Measurements from ENCODE around the gene PXN. TPM values are rescaled to one million over a fixed set of nuclear protein-coding genes. Genes with fewer than 3 reads are reported as not detected.
A peak's percentile ranks its signal among the peaks of the same experiment; 100 is the strongest.

Gene PXN
- total and polyA plus RNA-seq, 11 donors = 34.3 to 103 (median 69.9) TPM

DNA sequence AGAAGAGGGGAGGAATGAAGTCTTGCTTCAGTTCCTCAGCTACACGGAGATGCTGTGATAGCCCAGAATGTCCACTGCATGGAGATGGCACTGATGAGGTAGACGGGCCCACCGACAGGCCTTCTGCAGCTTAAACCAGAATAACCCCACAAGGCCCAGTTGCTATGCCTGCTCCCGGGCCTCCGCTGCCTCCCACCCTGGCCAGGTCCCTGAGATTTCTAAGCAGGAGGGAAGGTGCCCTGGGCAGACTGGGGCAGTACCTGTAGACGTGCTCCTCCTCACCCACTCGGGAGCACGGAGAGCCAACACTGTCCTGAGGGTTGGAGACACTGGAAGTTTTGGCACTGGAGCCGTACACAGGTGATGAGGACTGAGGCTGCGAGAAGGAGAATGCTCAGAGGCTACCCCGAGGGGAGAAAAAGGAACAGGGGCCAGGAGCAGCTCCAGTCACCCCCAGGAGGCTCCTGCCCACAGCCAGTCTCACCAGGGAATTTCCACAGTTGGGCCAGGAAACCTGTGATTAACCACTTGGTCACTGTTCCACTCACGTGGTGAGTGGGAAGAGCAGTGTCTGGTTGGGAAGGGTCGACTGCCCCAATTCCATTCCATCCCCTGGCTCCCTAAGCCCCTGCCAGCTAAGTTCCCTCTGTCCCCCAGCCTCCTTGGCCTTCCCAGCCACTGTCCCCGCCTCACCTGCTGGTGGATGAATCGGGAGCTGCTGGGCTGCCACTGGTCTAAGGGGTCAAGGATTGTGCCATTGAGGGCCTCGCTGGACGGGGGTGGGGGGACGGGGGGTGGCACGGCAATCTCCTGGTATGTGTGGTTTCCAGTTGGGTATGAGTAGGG is 41.8 kb downstream of the PXN start:
- intact Hi-C loops (cut with DNase I) = no loop called here
- H3K36me3 ChIP-seq = peaks cover 0 to 80% (median 61%) of the 10 kb centered on the region in 9 donors
- WGBS, 4 donors = 88 to 91% (median 90%) methylated on average over 17 to 19 of the region's 19 CpGs
- ATAC-seq = no peak
- DNase-seq = no peak
- H3K9me3 ChIP-seq = no peaks in the 10 kb centered on the region
- H3K27me3 ChIP-seq = no peaks in the 10 kb centered on the region
- TF ChIP-seq, protein P1, sequence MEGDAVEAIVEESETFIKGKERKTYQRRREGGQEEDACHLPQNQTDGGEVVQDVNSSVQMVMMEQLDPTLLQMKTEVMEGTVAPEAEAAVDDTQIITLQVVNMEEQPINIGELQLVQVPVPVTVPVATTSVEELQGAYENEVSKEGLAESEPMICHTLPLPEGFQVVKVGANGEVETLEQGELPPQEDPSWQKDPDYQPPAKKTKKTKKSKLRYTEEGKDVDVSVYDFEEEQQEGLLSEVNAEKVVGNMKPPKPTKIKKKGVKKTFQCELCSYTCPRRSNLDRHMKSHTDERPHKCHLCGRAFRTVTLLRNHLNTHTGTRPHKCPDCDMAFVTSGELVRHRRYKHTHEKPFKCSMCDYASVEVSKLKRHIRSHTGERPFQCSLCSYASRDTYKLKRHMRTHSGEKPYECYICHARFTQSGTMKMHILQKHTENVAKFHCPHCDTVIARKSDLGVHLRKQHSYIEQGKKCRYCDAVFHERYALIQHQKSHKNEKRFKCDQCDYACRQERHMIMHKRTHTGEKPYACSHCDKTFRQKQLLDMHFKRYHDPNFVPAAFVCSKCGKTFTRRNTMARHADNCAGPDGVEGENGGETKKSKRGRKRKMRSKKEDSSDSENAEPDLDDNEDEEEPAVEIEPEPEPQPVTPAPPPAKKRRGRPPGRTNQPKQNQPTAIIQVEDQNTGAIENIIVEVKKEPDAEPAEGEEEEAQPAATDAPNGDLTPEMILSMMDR (IDR thresholded peaks at IDR 0.05) = no peak
- TF ChIP-seq POLR2A (IDR thresholded peaks at IDR 0.05) = no peak
- H3K4me1 ChIP-seq = peaks cover 13 to 48% (median 40%) of the 10 kb centered on the region in 12 donors
- peak overlapping the region in 5 of 12 donors; percentile 61 to 72 (median 68) for H3K27ac ChIP-seq
- peak overlapping the region in 1 of 12 donors; percentile 20 for H3K4me3 ChIP-seq

- Histone ChIP-seq H3K9me3 (no peaks in the 10 kb centered on the region), H3K4me1 (peaks cover 10 to 34% (median 29%) of the 10 kb centered on the region in 12 donors), H3K27ac (no peak overlapping the region), H3K36me3 (peaks cover 0 to 93% (median 75%) of the 10 kb centered on the region in 9 donors), H3K27me3 (no peaks in the 10 kb centered on the region), H3K4me3 (no peak overlapping the region)
- no peak for DNase-seq
- 86 to 94% (median 89%) methylated on average over 8 to 12 of the region's 12 CpGs for WGBS, 4 donors
- intact Hi-C loops (cut with DNase I) = no loop called here
- no peak for ATAC-seq
- no peak for TF ChIP-seq POLR2A (IDR thresholded peaks at IDR 0.05)
- TF ChIP-seq, protein P1 (IDR thresholded peaks at IDR 0.05) = no peak
Measured at GRCh38 chr12:120222288-120222832, 43.2 kb downstream of the PXN start.

GRCh38 chr12:120221576-120221900 is 44.0 kb downstream of the PXN start:
- no peak for DNase-seq

More at GRCh38 chr12:120221576-120221900, 44.0 kb downstream of the PXN start:
- Histone ChIP-seq H3K27ac (no peak overlapping the region), H3K4me3 (no peak overlapping the region), H3K4me1 (peaks cover 10 to 27% (median 24%) of the 10 kb centered on the region in 12 donors), H3K36me3 (peaks cover 0 to 97% (median 77%) of the 10 kb centered on the region in 9 donors), H3K27me3 (no peaks in the 10 kb centered on the region), H3K9me3 (no peaks in the 10 kb centered on the region)
- TF ChIP-seq, protein P1 (IDR thresholded peaks at IDR 0.05) = no peak
- TF ChIP-seq POLR2A (IDR thresholded peaks at IDR 0.05) = no peak
- no peak for ATAC-seq
- 92 to 97% (median 93%) methylated on average over 10 to 13 of the region's 13 CpGs for WGBS, 4 donors
- intact Hi-C loops (cut with DNase I) = no loop called here
